ENCODE data around the gene TRIM47.

DNA sequence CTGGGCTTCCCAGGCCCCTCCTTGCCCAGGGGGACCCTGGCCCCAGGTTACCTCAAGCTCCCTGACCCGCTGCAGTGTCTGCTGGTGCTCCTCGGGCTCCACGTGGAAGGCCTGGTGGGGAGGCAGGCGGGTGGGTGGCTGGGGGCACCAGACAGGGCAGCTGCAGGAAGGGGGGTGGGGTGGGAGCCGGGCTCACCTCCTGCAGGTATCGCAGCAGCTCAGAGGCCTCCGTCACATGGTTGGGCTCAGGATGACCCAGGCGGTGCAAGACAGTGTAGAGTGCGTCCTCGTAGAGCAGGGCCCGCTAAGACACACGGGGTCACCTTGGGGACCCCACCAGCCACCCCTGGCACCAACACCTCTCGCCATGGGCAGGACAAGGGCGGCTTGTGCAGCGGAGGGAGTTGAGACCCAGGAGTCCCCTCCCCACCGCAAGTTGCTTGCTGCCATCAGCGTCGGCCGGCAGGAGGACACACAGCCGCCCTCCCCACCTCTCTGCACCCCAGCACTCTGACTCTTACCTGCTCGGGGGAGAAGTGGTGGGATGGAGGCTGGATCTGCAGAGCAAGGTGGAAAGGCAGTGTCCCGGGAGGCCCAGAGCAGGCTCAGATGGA, 35.3 kb downstream of the TRIM47 start:
- TF ChIP-seq, protein P1, sequence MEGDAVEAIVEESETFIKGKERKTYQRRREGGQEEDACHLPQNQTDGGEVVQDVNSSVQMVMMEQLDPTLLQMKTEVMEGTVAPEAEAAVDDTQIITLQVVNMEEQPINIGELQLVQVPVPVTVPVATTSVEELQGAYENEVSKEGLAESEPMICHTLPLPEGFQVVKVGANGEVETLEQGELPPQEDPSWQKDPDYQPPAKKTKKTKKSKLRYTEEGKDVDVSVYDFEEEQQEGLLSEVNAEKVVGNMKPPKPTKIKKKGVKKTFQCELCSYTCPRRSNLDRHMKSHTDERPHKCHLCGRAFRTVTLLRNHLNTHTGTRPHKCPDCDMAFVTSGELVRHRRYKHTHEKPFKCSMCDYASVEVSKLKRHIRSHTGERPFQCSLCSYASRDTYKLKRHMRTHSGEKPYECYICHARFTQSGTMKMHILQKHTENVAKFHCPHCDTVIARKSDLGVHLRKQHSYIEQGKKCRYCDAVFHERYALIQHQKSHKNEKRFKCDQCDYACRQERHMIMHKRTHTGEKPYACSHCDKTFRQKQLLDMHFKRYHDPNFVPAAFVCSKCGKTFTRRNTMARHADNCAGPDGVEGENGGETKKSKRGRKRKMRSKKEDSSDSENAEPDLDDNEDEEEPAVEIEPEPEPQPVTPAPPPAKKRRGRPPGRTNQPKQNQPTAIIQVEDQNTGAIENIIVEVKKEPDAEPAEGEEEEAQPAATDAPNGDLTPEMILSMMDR (conservative IDR thresholded peaks at IDR 0.05; ENCODE audit: low read depth, low read length): no peak
- no peak for TF ChIP-seq EZH2 (IDR thresholded peaks at IDR 0.05; ENCODE audit: borderline replicate concordance, low read depth, low read length, poor library complexity, severe bottlenecking)

All from A673 (cell line).